Neural progenitor cell (in vitro differentiated cells): Measurements from ENCODE around the gene ODF2.

ENCODE experiments used
- EZH2 ChIP-seq: fragments of 200-600 bp; sonication (generic); IDR thresholded peaks from 2 replicates; pipeline ENCODE4 v1.6.1; 2017; ENCODE audit warnings: antibody characterized with exemption, mild to moderate bottlenecking, moderate library complexity
- EZH2phosphoT487 ChIP-seq: fragments of 200-600 bp; sonication (generic); IDR thresholded peaks from 2 replicates; pipeline ENCODE4 v1.6.1; 2017; ENCODE audit warnings: antibody characterized with exemption
- TF ChIP-seq, protein P1 (sequence below): fragments of 200-600 bp; sonication (generic); IDR thresholded peaks from 2 replicates; pipeline ENCODE4 v1.5.1; 2017; ENCODE audit warnings: antibody characterized with exemption, mild to moderate bottlenecking

DNA sequence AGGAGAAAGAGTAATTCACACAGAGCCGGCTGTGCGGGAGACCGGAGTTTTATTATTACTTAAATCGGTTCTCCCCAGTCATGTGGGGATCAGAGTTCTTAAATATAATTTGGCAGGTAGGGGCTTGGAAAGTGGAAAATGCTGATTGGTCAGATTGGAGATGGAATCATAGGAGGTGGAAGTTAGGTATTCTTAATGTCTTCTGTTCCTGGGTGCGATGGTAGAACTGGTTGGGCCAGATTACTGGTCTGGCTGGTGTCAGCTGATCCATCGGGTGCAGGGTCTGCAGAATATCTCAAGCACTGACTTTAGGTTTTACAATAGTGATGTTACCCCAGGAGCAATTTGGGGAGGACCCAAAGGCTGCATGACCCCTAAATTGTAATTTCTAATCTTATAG is 39.8 kb upstream of the ODF2 start:
- TF ChIP-seq, protein P1, sequence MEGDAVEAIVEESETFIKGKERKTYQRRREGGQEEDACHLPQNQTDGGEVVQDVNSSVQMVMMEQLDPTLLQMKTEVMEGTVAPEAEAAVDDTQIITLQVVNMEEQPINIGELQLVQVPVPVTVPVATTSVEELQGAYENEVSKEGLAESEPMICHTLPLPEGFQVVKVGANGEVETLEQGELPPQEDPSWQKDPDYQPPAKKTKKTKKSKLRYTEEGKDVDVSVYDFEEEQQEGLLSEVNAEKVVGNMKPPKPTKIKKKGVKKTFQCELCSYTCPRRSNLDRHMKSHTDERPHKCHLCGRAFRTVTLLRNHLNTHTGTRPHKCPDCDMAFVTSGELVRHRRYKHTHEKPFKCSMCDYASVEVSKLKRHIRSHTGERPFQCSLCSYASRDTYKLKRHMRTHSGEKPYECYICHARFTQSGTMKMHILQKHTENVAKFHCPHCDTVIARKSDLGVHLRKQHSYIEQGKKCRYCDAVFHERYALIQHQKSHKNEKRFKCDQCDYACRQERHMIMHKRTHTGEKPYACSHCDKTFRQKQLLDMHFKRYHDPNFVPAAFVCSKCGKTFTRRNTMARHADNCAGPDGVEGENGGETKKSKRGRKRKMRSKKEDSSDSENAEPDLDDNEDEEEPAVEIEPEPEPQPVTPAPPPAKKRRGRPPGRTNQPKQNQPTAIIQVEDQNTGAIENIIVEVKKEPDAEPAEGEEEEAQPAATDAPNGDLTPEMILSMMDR: no peak
- no peak for TF ChIP-seq EZH2
- TF ChIP-seq EZH2phosphoT487: no peak
